ENCODE results near the gene C1orf50.
"Not testable (repeated sequence)": the region's sequence is repeated elsewhere in the genome, so short reads cannot be mapped to it uniquely, and the experiment has no call there.

The C1orf50 gene

GRCh38 chr1:42814815-42815214, 47.8 kb downstream of the C1orf50 start:
- not testable (repeated sequence) for FAIRE-seq

GRCh38 chr1:42815941-42816584, 49.0 kb downstream of the C1orf50 start:
- no peak for FAIRE-seq

- no peak for FAIRE-seq
These were observed 49.8 kb downstream of the C1orf50 start, which contains the start of the genes ERMAP and SVBP for GRCh38 chr1:42816585-42817439. TSS of gene ERMAP (plus strand) at chr1:42817122. CDS start at chr1:42830449, 13,327 bp downstream. TSS of gene SVBP (minus strand) at chr1:42817397. CDS start at chr1:42816544, 853 bp downstream.

GRCh38 chr1:42817440-42817767, 50.4 kb downstream of the C1orf50 start:
- no peak for FAIRE-seq

GRCh38 chr1:42817976-42818375, 50.9 kb downstream of the C1orf50 start:
- no peak for FAIRE-seq

- no peak for FAIRE-seq
These were observed 53.8 kb downstream of the C1orf50 start for GRCh38 chr1:42820813-42821212.

GRCh38 chr1:42821690-42822089, 54.6 kb downstream of the C1orf50 start:
- no peak for FAIRE-seq

GRCh38 chr1:42822800-42823392, 55.8 kb downstream of the C1orf50 start:
- no peak for FAIRE-seq

- no peak for FAIRE-seq
These were observed 57.5 kb downstream of the C1orf50 start for GRCh38 chr1:42824481-42825035.

GRCh38 chr1:42825036-42825851, 58.2 kb downstream of the C1orf50 start:
- no peak for FAIRE-seq

Data from islet of Langerhans (tissue), 1 donor.